Bronchial smooth muscle cell (primary cell): Measurements from ENCODE around the gene MUC6. TPM values are rescaled to one million over a fixed set of nuclear protein-coding genes. Genes with fewer than 3 reads are reported as not detected.

Experiments
- total RNA-seq: library from RNA; depleted of rRNA; stranded (reverse); fragments of >200 nt; gene quantifications from 2 replicates; pipeline ENCODE4 v1.2.1, GENCODE V29; 2014

MUC6 gene
- not detected in 2 replicates for total RNA-seq

GRCh38 chr11:1036303-1036923 lies at the start of gene MUC6:
TSS of gene MUC6 (minus strand) at chr11:1036718. CDS start at chr11:1036655, 63 bp downstream.

GRCh38 chr11:1074244-1075221 lies 38.0 kb upstream of the MUC6 start, which contains the start of gene MUC2:
TSS of gene MUC2 (plus strand) at chr11:1074874.

Other genes starting within 250 kb of the MUC6 start
- 0.69 and 2.0 TPM in 2 replicates for gene CEND1, start 246.6 kb downstream of the MUC6 start, total RNA-seq
- 11.8 and 12.5 TPM in 2 replicates for gene SLC25A22, start 238.4 kb downstream of the MUC6 start, total RNA-seq
- 7.1 and 9.9 TPM in 2 replicates for gene PIDD1, start 231.5 kb downstream of the MUC6 start, total RNA-seq
- 334 and 584 TPM in 2 replicates for gene RPLP2, start 226.8 kb downstream of the MUC6 start, total RNA-seq
- gene PNPLA2, start 217.8 kb downstream of the MUC6 start, total RNA-seq = 18.8 TPM in 2 replicates
- gene CRACR2B, start 208.8 kb downstream of the MUC6 start, total RNA-seq = 0.43 and 2.4 TPM in 2 replicates
- 615 and 663 TPM in 2 replicates for gene CD151, start 203.8 kb downstream of the MUC6 start, total RNA-seq
- 324 and 475 TPM in 2 replicates for gene POLR2L, start 194.2 kb downstream of the MUC6 start, total RNA-seq
- 130 and 162 TPM in 2 replicates for gene TSPAN4, start 193.9 kb downstream of the MUC6 start, total RNA-seq
- gene CHID1, start 125.9 kb downstream of the MUC6 start, total RNA-seq = 42.7 and 63.5 TPM in 2 replicates
- 22.9 and 27.0 TPM in 2 replicates for gene AP2A2, start 110.8 kb downstream of the MUC6 start, total RNA-seq
- gene MUC2, start 38.2 kb upstream of the MUC6 start, total RNA-seq = not detected in 2 replicates
- under 0.01 TPM in 1 of 2 replicates, not detected in the other for gene MUC5AC, start 121.2 kb upstream of the MUC6 start, total RNA-seq
- gene MUC5B, start 186.3 kb upstream of the MUC6 start, total RNA-seq = not detected in 2 replicates